ENCODE results near the gene INSR.
A peak's percentile ranks its signal among the peaks of the same experiment; 100 is the strongest.

The INSR gene

GRCh38 chr19:7301525-7301924 lies 7.3 kb upstream of the INSR start:
- TF ChIP-seq SUZ12 (IDR thresholded peaks at IDR 0.05) (no peak), NFRKB (IDR thresholded peaks at IDR 0.05) (no peak), FOXK2 (IDR thresholded peaks at IDR 0.05) (no peak), L3MBTL2 (conservative IDR thresholded peaks at IDR 0.05) (no peak), LEF1 (IDR thresholded peaks at IDR 0.05; ENCODE audit: borderline replicate concordance) (no peak), HDGF (IDR thresholded peaks at IDR 0.05; ENCODE audit: borderline replicate concordance) (no peak), FOXM1 (IDR thresholded peaks at IDR 0.05; ENCODE audit: borderline replicate concordance) (no peak)
- POLR2A ChIA-PET: no interaction called here
- no peak for DNase-seq (ENCODE audit: extremely low spot score)
- CTCF ChIA-PET: no interaction called here

DNA sequence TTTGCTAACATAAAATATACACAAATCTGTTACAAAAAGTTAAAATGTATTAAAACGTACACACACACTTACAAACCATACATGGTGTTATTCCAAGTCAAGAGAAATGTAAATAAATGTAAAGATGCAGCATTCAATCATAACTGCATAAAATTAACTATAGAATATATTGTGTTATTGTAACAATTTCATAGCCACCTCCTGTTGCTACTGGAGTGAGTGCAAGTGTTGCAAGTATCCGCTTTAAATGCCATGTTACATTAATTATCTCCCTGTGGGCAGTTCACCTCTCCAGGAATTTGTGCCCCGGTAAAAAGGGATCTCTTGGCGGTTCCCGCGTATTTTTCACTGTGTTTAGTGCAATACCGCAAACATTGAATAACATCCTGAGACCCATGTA lies 3.5 kb upstream of the INSR start:
- TF ChIP-seq PKNOX1 (IDR thresholded peaks at IDR 0.05) (no peak), SP1 (IDR thresholded peaks at IDR 0.05) (no peak), FOXA1 (IDR thresholded peaks at IDR 0.05) (no peak), LEF1 (IDR thresholded peaks at IDR 0.05; ENCODE audit: borderline replicate concordance) (no peak), ZNF384 (IDR thresholded peaks at IDR 0.05) (no peak), NFRKB (IDR thresholded peaks at IDR 0.05) (no peak), TARDBP (IDR thresholded peaks at IDR 0.05) (no peak), L3MBTL2 (conservative IDR thresholded peaks at IDR 0.05) (no peak), FOXM1 (IDR thresholded peaks at IDR 0.05; ENCODE audit: borderline replicate concordance) (no peak), HDGF (IDR thresholded peaks at IDR 0.05; ENCODE audit: borderline replicate concordance) (no peak), CTBP1 (IDR thresholded peaks at IDR 0.05; ENCODE audit: borderline replicate concordance) (no peak), ARNT (IDR thresholded peaks at IDR 0.05) (no peak), SUZ12 (IDR thresholded peaks at IDR 0.05) (no peak), FOXK2 (IDR thresholded peaks at IDR 0.05) (no peak), ELF4 (IDR thresholded peaks at IDR 0.05) (no peak)
- no peak for DNase-seq (ENCODE audit: extremely low spot score)
- ChIA-PET POLR2A (no interaction called here), CTCF (interaction anchor here (0.6 kb wide), 1 partner anchor 70 kb away, joined by 5 read pairs; no protein-coding TSS in a partner anchor)

DNA sequence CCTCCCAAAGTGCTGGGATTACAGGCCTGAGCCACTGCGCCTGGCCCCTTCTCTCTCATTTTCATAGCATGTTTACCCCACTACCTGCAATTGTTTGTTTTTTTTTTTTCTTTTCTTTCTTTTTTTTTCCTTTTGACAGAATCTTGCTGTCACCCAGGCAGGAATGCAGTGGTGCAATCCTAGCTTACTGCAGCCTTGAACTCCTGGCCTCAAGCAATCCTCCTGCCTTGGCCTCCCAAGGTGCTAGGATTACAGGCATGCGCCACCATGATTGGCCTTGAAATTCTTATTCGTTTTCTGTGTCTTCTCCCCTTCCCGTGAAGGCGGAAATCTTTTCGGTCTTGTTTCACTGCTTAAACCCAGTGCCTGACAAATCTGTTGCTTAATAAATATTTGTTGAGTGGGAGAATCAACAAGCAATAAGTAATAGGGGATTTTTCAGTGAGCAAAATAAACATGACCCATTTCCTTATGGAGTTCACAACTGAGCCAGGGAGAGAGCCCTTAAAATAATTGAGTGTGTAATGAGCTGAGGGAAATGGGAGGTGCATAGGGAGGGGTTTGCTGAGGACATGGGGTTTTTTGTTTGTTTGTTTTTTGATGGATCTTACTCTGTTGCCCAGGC lies 1.8 kb upstream of the INSR start:
- ChIA-PET POLR2A (no interaction called here), CTCF (no interaction called here)
- no peak for TF ChIP-seq ARNT (IDR thresholded peaks at IDR 0.05)
- DNase-seq (ENCODE audit: extremely low spot score): no peak

GRCh38 chr19:7294558-7295212 lies 471 bp upstream of the INSR start:
- CTCF ChIA-PET: no interaction called here
- TF ChIP-seq FOXK2 (IDR thresholded peaks at IDR 0.05) (no peak), ARNT (IDR thresholded peaks at IDR 0.05) (no peak), L3MBTL2 (conservative IDR thresholded peaks at IDR 0.05) (peak; percentile 83), ZNF384 (IDR thresholded peaks at IDR 0.05) (0 out of 2 replicates have a peak, but pooled peaks have one; percentile 18)
- POLR2A ChIA-PET: interaction anchor here (0.6 to 1.8 kb wide), 5 partner anchors 31 to 195 kb away, joined by 3 to 9 read pairs (median 4); no protein-coding TSS in a partner anchor
- peak; percentile 40 for DNase-seq (ENCODE audit: extremely low spot score)

GRCh38 chr19:7292950-7293761 lies 1.1 kb downstream of the INSR start:
- no peak for DNase-seq (ENCODE audit: extremely low spot score)
- no peak for TF ChIP-seq LEF1 (IDR thresholded peaks at IDR 0.05; ENCODE audit: borderline replicate concordance)
- TF ChIP-seq HDGF (IDR thresholded peaks at IDR 0.05; ENCODE audit: borderline replicate concordance): no peak

DNA sequence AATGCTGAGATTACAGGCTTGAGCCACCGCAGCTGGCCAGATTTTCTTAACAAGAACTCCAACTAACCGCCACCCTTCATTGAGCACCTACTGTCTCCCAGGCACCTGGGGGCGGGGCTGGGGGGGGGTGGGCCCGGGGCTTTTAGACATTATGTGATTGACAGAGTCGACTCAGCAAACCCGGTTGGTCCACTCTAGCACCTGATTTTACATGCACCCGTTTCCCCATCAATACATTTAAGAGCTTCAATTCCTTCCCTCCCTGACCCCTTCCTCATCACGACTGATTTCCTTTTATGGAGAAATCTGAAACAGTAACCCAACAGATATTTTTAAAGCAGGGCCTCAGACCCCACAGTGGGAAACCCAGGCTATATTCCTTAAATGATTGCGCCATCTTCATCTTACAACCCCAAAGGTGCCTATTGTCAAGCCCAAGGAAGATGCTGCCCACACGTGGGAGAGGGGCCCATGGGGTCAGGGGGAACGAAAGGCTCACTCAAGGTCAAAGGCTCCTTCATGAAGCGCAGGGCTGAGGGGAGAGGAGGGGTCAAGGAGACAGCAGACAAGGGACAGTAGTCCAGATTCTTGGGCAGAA lies 1.8 kb downstream of the INSR start:
- POLR2A ChIA-PET: no interaction called here

More at GRCh38 chr19:7292950-7293761, 1.1 kb downstream of the INSR start:
- ChIA-PET CTCF (no interaction called here), POLR2A (interaction anchor here (1.0 to 1.8 kb wide), 6 partner anchors 30 to 194 kb away, joined by 3 to 9 read pairs (median 4); no protein-coding TSS in a partner anchor)

GRCh38 chr19:7288977-7289376 lies 5.2 kb downstream of the INSR start:
- TF ChIP-seq HDGF (IDR thresholded peaks at IDR 0.05; ENCODE audit: borderline replicate concordance): no peak
- 0 out of 2 replicates have a peak, but pooled peaks have one; percentile 0 for TF ChIP-seq ZNF384 (IDR thresholded peaks at IDR 0.05)
- POLR2A ChIA-PET: no interaction called here
- CTCF ChIA-PET: no interaction called here
- no peak for DNase-seq (ENCODE audit: extremely low spot score)

More for the DNA sequence above, 1.8 kb downstream of the INSR start:
- no peak for DNase-seq (ENCODE audit: extremely low spot score)
- TF ChIP-seq SUZ12 (IDR thresholded peaks at IDR 0.05) (no peak), FOXK2 (IDR thresholded peaks at IDR 0.05) (no peak), ZNF384 (IDR thresholded peaks at IDR 0.05) (no peak), TARDBP (IDR thresholded peaks at IDR 0.05) (no peak), HDGF (IDR thresholded peaks at IDR 0.05; ENCODE audit: borderline replicate concordance) (no peak), CTBP1 (IDR thresholded peaks at IDR 0.05; ENCODE audit: borderline replicate concordance) (no peak), FOXA1 (IDR thresholded peaks at IDR 0.05) (no peak), FOXM1 (IDR thresholded peaks at IDR 0.05; ENCODE audit: borderline replicate concordance) (no peak), LEF1 (IDR thresholded peaks at IDR 0.05; ENCODE audit: borderline replicate concordance) (no peak), L3MBTL2 (conservative IDR thresholded peaks at IDR 0.05) (no peak), SP1 (IDR thresholded peaks at IDR 0.05) (no peak), NFRKB (IDR thresholded peaks at IDR 0.05) (no peak)
- CTCF ChIA-PET: no interaction called here
